PC-9 (cell line): ENCODE measurements around the gene PLEKHJ1. TPM values are rescaled to one million over a fixed set of nuclear protein-coding genes. Genes with fewer than 3 reads are reported as not detected.

Experiments used
- BruUV-seq: library from RNA; stranded (reverse); fragments of 400-500 nt; replicated peaks from 2 replicates; lab custom pipeline; 2021; lab: Mats Ljungman, UMichigan
- CTCF ChIA-PET: fragments of 300-600 bp; sonication (Branson Sonifier 250); formaldehyde crosslinking; loops from one replicate; lab custom pipeline; 2022; ENCODE audit warnings: antibody characterized with exemption; lab: Charles Lee
- POLR2A ChIA-PET: fragments of 300-600 bp; sonication (Branson Sonifier 250); formaldehyde crosslinking; loops from one replicate; lab custom pipeline; 2022; ENCODE audit warnings: antibody characterized with exemption; ENCODE audit not compliant: unreplicated experiment; lab: Charles Lee
- DNase-seq, 2 experiments: peaks; one replicate each; pipeline versions ENCODE4 v3.0.0 to v3.0.0-alpha.2; 2015 to 2022; ENCODE audit warnings: mixed read lengths in 1 of 2
- H2AFZ ChIP-seq: fragments of 200-600 bp; sonication (generic); 2 replicates; pipeline ENCODE4 v1.8.1; 2017; ENCODE audit warnings: antibody characterized with exemption
- H3F3A ChIP-seq: fragments of 200-600 bp; sonication (generic); 2 replicates; pipeline ENCODE4 v1.8.1; 2017; ENCODE audit warnings: antibody characterized with exemption, mild to moderate bottlenecking, low read depth; ENCODE audit not compliant: insufficient read depth
- H3K27ac ChIP-seq: fragments of 200-600 bp; sonication (generic); 2 replicates; pipeline ENCODE4 v1.6.1; 2016; ENCODE audit warnings: mixed run types
- H3K27me3 ChIP-seq: fragments of 200-600 bp; sonication (generic); 2 replicates; pipeline ENCODE4 v1.6.1; 2016; ENCODE audit warnings: low read depth, mixed run types; ENCODE audit not compliant: insufficient read depth
- H3K36me3 ChIP-seq: fragments of 200-600 bp; sonication (generic); 2 replicates; pipeline ENCODE4 v1.6.1; 2016; ENCODE audit warnings: low read depth, mixed run types
- H3K4me1 ChIP-seq: fragments of 200-600 bp; sonication (generic); replicated peaks from 2 replicates; pipeline ENCODE4 v1.6.1; 2016; ENCODE audit warnings: mixed run types; ENCODE audit not compliant: insufficient read depth
- H3K4me2 ChIP-seq: fragments of 200-600 bp; sonication (generic); 2 replicates; pipeline ENCODE4 v1.6.1; 2017; ENCODE audit warnings: mixed run types
- H3K4me3 ChIP-seq: fragments of 200-600 bp; sonication (generic); 2 replicates; pipeline ENCODE4 v1.6.1; 2016; ENCODE audit warnings: mixed run types
- H3K79me2 ChIP-seq: fragments of 200-600 bp; sonication (generic); 2 replicates; pipeline ENCODE4 v1.6.1; 2017; ENCODE audit warnings: low read depth, mixed run types
- H3K9me2 ChIP-seq: fragments of 200-600 bp; sonication (generic); 2 replicates; pipeline ENCODE4 v1.8.1; 2017; ENCODE audit warnings: mild to moderate bottlenecking; ENCODE audit not compliant: insufficient read depth
- H3K9me3 ChIP-seq: fragments of 200-600 bp; sonication (generic); 2 replicates; pipeline ENCODE4 v1.8.1; 2016; ENCODE audit warnings: low read depth; ENCODE audit not compliant: insufficient read depth
- H4K20me1 ChIP-seq: fragments of 200-600 bp; sonication (generic); 2 replicates; pipeline ENCODE4 v1.8.1; 2017; ENCODE audit not compliant: insufficient read depth
- EZH2 ChIP-seq: fragments of 200-600 bp; sonication (generic); IDR thresholded peaks from 2 replicates; pipeline ENCODE4 v1.8.0; 2017; ENCODE audit warnings: antibody characterized with exemption, low read depth
- intact Hi-C: fragments of 100-400 bp; cut with micrococcal nuclease; formaldehyde crosslinking; loops from one replicate; pipeline ENCODE4 v1.10.0; 2022; ENCODE audit not compliant: unreplicated experiment
- total RNA-seq: library from RNA; stranded (reverse); gene quantifications from 2 replicates; pipeline ENCODE4 v1.2.3, GENCODE V29; 2021
- TF ChIP-seq, protein P1 (sequence below): fragments of 200-600 bp; sonication (generic); conservative IDR thresholded peaks from 2 replicates; pipeline ENCODE4 v1.6.1; 2017; ENCODE audit warnings: mixed run types, antibody characterized with exemption, mild to moderate bottlenecking, moderate library complexity

PLEKHJ1 gene
- total RNA-seq, 1 experiment from 2014 or later, result 38.6 TPM

- H3K9me3 ChIP-seq, result no peaks in the 10 kb centered on the region
- peaks cover 32% of the 10 kb centered on the region for H3K79me2 ChIP-seq
- H3K9me2 ChIP-seq, result no peaks in the 10 kb centered on the region
- no peaks in the 10 kb centered on the region for H3K27me3 ChIP-seq
- no peak overlapping the region for H3K27ac ChIP-seq
- no peak overlapping the region for H3K4me3 ChIP-seq
- peaks cover 3% of the 10 kb centered on the region for H4K20me1 ChIP-seq
- intact Hi-C loops, result loop anchor here (10.0 kb wide), 1 partner anchor 232 kb away; no protein-coding TSS in a partner anchor
- no peaks in the 10 kb centered on the region for H3K36me3 ChIP-seq
- ChIA-PET CTCF (no interaction called here), POLR2A (no interaction called here)
- H3K4me2 ChIP-seq, result no peak overlapping the region
- DNase-seq, result no peak
- peaks cover under 1% of the 10 kb centered on the region; the same call in 1 of the 2 replicates for H3K4me1 ChIP-seq
- peaks cover 6% of the 10 kb centered on the region; the same call in 1 of the 2 replicates for H3F3A ChIP-seq
- no peak overlapping the region for H2AFZ ChIP-seq
- BruUV-seq, result no TSS peak
- TF ChIP-seq, protein P1, sequence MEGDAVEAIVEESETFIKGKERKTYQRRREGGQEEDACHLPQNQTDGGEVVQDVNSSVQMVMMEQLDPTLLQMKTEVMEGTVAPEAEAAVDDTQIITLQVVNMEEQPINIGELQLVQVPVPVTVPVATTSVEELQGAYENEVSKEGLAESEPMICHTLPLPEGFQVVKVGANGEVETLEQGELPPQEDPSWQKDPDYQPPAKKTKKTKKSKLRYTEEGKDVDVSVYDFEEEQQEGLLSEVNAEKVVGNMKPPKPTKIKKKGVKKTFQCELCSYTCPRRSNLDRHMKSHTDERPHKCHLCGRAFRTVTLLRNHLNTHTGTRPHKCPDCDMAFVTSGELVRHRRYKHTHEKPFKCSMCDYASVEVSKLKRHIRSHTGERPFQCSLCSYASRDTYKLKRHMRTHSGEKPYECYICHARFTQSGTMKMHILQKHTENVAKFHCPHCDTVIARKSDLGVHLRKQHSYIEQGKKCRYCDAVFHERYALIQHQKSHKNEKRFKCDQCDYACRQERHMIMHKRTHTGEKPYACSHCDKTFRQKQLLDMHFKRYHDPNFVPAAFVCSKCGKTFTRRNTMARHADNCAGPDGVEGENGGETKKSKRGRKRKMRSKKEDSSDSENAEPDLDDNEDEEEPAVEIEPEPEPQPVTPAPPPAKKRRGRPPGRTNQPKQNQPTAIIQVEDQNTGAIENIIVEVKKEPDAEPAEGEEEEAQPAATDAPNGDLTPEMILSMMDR, result no peak
- TF ChIP-seq EZH2, result no peak
These were observed 3.6 kb downstream of the PLEKHJ1 start for GRCh38 chr19:2232286-2233151.

DNA sequence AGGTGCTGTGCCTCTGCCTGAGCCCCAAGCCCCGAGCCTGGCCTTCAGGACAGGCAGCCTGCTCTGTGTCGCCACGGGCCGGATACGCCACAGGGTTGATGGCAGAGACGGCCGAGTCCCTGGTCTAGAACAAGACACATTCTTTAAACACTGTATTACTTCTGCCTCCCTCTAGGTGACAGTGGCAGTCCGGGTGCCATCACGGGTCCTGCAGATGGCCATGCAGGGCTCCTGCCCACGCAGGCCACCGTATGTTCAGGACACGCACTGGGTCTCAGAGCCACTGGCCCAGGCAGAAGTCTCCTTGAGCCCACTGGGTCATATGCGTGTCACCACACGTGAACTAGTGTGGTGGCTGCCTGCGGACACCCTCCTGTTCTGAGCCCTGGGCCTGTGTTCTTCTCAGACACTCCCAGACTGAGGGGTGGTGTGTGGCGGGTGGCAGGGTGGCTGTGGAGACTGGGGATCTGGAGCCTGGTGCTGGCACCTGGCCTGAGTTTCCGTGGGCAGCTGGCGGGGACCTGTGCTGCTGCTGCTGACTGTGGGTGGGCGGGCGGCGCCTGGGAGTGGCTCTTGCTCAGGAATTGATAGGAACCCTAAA is 4.4 kb downstream of the PLEKHJ1 start:
- Histone ChIP-seq H3K4me3 (no peak overlapping the region), H3K27me3 (no peaks in the 10 kb centered on the region), H3K36me3 (no peaks in the 10 kb centered on the region), H3K27ac (no peak overlapping the region), H3K4me2 (no peak overlapping the region), H3K9me3 (no peaks in the 10 kb centered on the region), H2AFZ (no peak overlapping the region), H3K4me1 (no peaks in the 10 kb centered on the region), H3K9me2 (no peaks in the 10 kb centered on the region), H3K79me2 (peaks cover 24% of the 10 kb centered on the region), H4K20me1 (no peaks in the 10 kb centered on the region), H3F3A (no peaks in the 10 kb centered on the region)
- intact Hi-C loops, result loop anchor here (10.0 kb wide), 1 partner anchor 233 kb away; no protein-coding TSS in a partner anchor
- TF ChIP-seq EZH2, result no peak
- TF ChIP-seq, protein P1, result no peak
- no peak for DNase-seq
- CTCF ChIA-PET, result no interaction called here
- no TSS peak for BruUV-seq
- POLR2A ChIA-PET, result no interaction called here

DNA sequence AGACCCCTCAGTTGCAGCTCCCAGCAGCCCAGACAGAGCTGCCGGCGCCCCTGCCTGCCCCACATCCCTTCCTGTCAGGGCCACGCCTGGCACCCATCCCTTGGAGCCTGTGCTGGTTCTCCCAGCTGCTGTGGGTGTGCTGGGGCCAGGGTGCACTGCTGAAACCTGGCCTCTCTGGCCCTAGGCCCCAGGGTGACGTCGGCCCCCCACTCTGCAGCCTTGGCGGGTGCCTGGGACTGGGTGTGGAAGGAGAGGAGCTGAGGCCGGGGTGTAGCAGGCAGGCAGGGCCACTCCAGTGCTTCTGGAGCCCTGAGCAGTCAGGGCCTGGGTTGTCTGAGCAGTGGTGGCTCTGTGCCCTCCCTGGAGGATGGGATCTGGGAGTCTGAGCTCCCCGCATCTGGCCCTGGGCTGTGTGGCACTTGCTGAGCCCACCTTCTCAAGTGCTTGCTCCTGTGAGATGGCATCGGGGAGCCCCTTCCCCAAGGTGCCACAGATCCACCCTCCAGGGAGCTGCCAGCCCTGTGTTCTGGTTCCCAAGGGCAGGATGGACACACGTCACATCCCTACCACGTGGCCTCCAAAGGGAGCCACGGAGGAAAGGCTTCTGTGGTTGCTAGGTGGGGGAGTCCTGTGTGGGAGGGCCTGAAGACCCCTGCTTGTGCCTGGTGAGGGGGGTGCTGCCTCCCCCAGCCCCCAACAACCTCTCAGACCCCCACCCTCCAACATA is 5.2 kb downstream of the PLEKHJ1 start:
- BruUV-seq, result no TSS peak
- Histone ChIP-seq H3K9me3 (no peaks in the 10 kb centered on the region), H3K36me3 (no peaks in the 10 kb centered on the region), H3K4me2 (no peak overlapping the region), H3K4me1 (no peaks in the 10 kb centered on the region), H3K9me2 (no peaks in the 10 kb centered on the region), H3K4me3 (no peak overlapping the region), H3K79me2 (peaks cover 24% of the 10 kb centered on the region), H2AFZ (no peak overlapping the region), H3K27me3 (no peaks in the 10 kb centered on the region), H3F3A (no peaks in the 10 kb centered on the region), H4K20me1 (no peaks in the 10 kb centered on the region), H3K27ac (no peak overlapping the region)
- TF ChIP-seq EZH2, result no peak
- TF ChIP-seq, protein P1, result no peak
- ChIA-PET CTCF (no interaction called here), POLR2A (interaction anchor here (0.6 kb wide), 1 partner anchor 47 kb away, joined by 4 read pairs; no protein-coding TSS in a partner anchor)
- DNase-seq, result no peak
- intact Hi-C loops, result loop anchor here (10.0 kb wide), 1 partner anchor 234 kb away; no protein-coding TSS in a partner anchor
